HEK293 (cell line): ENCODE results near the gene CCNY.

Experiments
- CTCF ChIA-PET: fragments of 350-600 bp; formaldehyde crosslinking; extraction: SDS; loops from one replicate; lab custom pipeline; 2021; ENCODE audit warnings: antibody characterized with exemption; lab: Yijun Ruan, JAX
- POLR2A ChIA-PET: fragments of 300-600 bp; formaldehyde crosslinking; extraction: SDS; loops from one replicate; lab custom pipeline; 2020; ENCODE audit warnings: antibody characterized with exemption, inconsistent platforms; lab: Yijun Ruan, JAX
- H3K27ac ChIP-seq: fragments of 200-500 bp; sonication (Bioruptor generic); 2 replicates; pipeline ENCODE4 v1.5.1; 2014; ENCODE audit warnings: low read depth, low read length, control low read depth, inconsistent platforms; ENCODE audit errors: extremely low read depth
- H3K36me3 ChIP-seq, 2 experiments: fragments of 200-500 bp in 1 of 2; sonication (Bioruptor generic) in 1 of 2; 1 replicate in 1 of 2; 2 replicates in 1 of 2; pipeline ENCODE4 v1.5.1; 2014 to 2017; ENCODE audit warnings: inconsistent platforms in 2 of 2, low read length in 2 of 2; ENCODE audit not compliant: control insufficient read depth in 2 of 2, insufficient read depth in 1 of 2
- H3K4me1 ChIP-seq: fragments of 200-500 bp; sonication (Bioruptor generic); 2 replicates; pipeline ENCODE4 v1.5.1; 2014; ENCODE audit warnings: mild to moderate bottlenecking, low read length, inconsistent platforms; ENCODE audit not compliant: control insufficient read depth, insufficient read depth
- H3K4me3 ChIP-seq: 2 replicates; pipeline ENCODE4 v1.5.1; 2011; ENCODE audit warnings: low read depth, mild to moderate bottlenecking, control low read depth, low read length, moderate library complexity
- H3K9me3 ChIP-seq: fragments of 200-500 bp; sonication (Bioruptor generic); 2 replicates; pipeline ENCODE4 v1.5.1; 2014; ENCODE audit warnings: low read depth, low read length, inconsistent platforms; ENCODE audit not compliant: control insufficient read depth, insufficient read depth
- GLI2 ChIP-seq: fragments of 450-650 bp; formaldehyde crosslinking; IDR thresholded peaks from 2 replicates; pipeline ENCODE4; 2017; ENCODE audit warnings: missing biosample characterization, missing genetic modification characterization, low read depth, borderline replicate concordance
- KLF16 ChIP-seq: fragments of 450-650 bp; formaldehyde crosslinking; IDR thresholded peaks from 2 replicates; pipeline ENCODE4 v1.5.1; 2017; ENCODE audit warnings: missing biosample characterization, missing genetic modification characterization
- MYNN ChIP-seq: fragments of 450-650 bp; formaldehyde crosslinking; IDR thresholded peaks from 2 replicates; pipeline ENCODE4 v1.5.1; 2016; ENCODE audit warnings: missing biosample characterization, missing genetic modification characterization, borderline replicate concordance
- ZIC2 ChIP-seq: fragments of 450-650 bp; formaldehyde crosslinking; IDR thresholded peaks from 2 replicates; pipeline ENCODE4 v1.5.1; 2016; ENCODE audit warnings: missing biosample characterization, missing genetic modification characterization
- ZNF132 ChIP-seq: fragments of 450-650 bp; formaldehyde crosslinking; IDR thresholded peaks from 2 replicates; pipeline ENCODE4 v1.5.1; 2017; ENCODE audit warnings: missing biosample characterization, missing genetic modification characterization, borderline replicate concordance
- ZNF140 ChIP-seq: fragments of 450-650 bp; formaldehyde crosslinking; IDR thresholded peaks from 2 replicates; pipeline ENCODE4 v1.5.1; 2016; ENCODE audit warnings: missing biosample characterization, missing genetic modification characterization
- ZNF146 ChIP-seq: fragments of 450-650 bp; formaldehyde crosslinking; IDR thresholded peaks from 2 replicates; pipeline ENCODE4 v1.5.1; 2016; ENCODE audit warnings: missing biosample characterization, missing genetic modification characterization
- ZNF19 ChIP-seq: fragments of 450-650 bp; formaldehyde crosslinking; IDR thresholded peaks from 2 replicates; pipeline ENCODE4; 2016; ENCODE audit warnings: missing biosample characterization, missing genetic modification characterization, low read depth
- ZNF221 ChIP-seq: fragments of 450-650 bp; formaldehyde crosslinking; IDR thresholded peaks from 2 replicates; pipeline ENCODE4 v1.5.1; 2017; ENCODE audit warnings: missing biosample characterization, missing genetic modification characterization, borderline replicate concordance
- ZNF366 ChIP-seq: fragments of 450-650 bp; formaldehyde crosslinking; conservative IDR thresholded peaks from 2 replicates; pipeline ENCODE4 v1.5.1; 2016; ENCODE audit warnings: missing biosample characterization, missing genetic modification characterization
- ZNF394 ChIP-seq: fragments of 450-650 bp; formaldehyde crosslinking; IDR thresholded peaks from 2 replicates; pipeline ENCODE4 v1.5.1; 2016; ENCODE audit warnings: missing biosample characterization, missing genetic modification characterization, mild to moderate bottlenecking, moderate library complexity, borderline replicate concordance
- ZNF658 ChIP-seq: fragments of 450-650 bp; formaldehyde crosslinking; IDR thresholded peaks from 2 replicates; pipeline ENCODE4; 2016; ENCODE audit warnings: missing biosample characterization, missing genetic modification characterization
- ZNF670 ChIP-seq: fragments of 450-650 bp; formaldehyde crosslinking; IDR thresholded peaks from 2 replicates; pipeline ENCODE4 v1.5.1; 2016; ENCODE audit warnings: missing biosample characterization, missing genetic modification characterization, low read depth
- ZNF777 ChIP-seq: fragments of 450-650 bp; formaldehyde crosslinking; IDR thresholded peaks from 2 replicates; pipeline ENCODE4 v1.5.1; 2017; ENCODE audit warnings: missing biosample characterization, missing genetic modification characterization, borderline replicate concordance
- ZNF837 ChIP-seq: fragments of 450-650 bp; formaldehyde crosslinking; IDR thresholded peaks from 2 replicates; pipeline ENCODE4 v1.5.1; 2016; ENCODE audit warnings: missing biosample characterization, missing genetic modification characterization
- ZSCAN23 ChIP-seq: fragments of 450-650 bp; formaldehyde crosslinking; IDR thresholded peaks from 2 replicates; pipeline ENCODE4 v1.5.1; 2016; ENCODE audit warnings: missing biosample characterization, missing genetic modification characterization
- TF ChIP-seq, protein P1 (sequence below): fragments of 450-650 bp; formaldehyde crosslinking; IDR thresholded peaks from 2 replicates; pipeline ENCODE4; 2016; ENCODE audit warnings: missing biosample characterization, missing genetic modification characterization
- TF ChIP-seq, protein P2 (sequence below): fragments of 450-650 bp; formaldehyde crosslinking; IDR thresholded peaks from 2 replicates; pipeline ENCODE4 v1.5.1; 2016; ENCODE audit warnings: missing biosample characterization, missing genetic modification characterization
- TF ChIP-seq, protein P3 (sequence below): fragments of 450-650 bp; formaldehyde crosslinking; IDR thresholded peaks from 2 replicates; pipeline ENCODE4 v1.5.0; 2017; ENCODE audit warnings: missing biosample characterization, missing genetic modification characterization, borderline replicate concordance
- TF ChIP-seq, protein P4 (sequence below): IDR thresholded peaks from 2 replicates; pipeline ENCODE4 v1.6.1; 2011; ENCODE audit warnings: mild to moderate bottlenecking, low read depth, low read length, borderline replicate concordance

Gene CCNY

DNA sequence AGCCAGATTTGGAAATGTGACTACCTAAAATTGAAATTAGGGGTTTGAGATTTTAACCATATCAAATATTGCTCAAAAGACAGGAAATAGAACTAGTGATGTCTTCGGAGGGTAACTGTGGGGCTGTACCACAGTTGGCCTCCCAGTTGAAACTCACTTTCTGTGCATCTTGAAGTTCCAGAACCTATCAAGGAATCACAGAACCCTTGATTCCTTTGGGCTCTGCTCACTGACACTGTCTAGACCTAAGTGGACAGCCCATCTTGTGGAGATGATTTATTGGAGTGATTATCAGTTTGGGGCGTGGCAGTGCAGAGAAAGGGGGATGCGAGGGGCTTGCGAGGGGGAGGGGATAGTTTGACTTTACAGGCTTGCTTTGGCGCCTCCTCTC is 134.6 kb downstream of the CCNY start:
- Histone ChIP-seq H3K4me1 (no peaks in the 10 kb centered on the region), H3K4me3 (no peak overlapping the region), H3K27ac (no peak overlapping the region), H3K36me3 (no peaks in the 10 kb centered on the region), H3K9me3 (no peaks in the 10 kb centered on the region)
- TF ChIP-seq ZNF670 (tag by site-specific recombination) (no peak), ZNF658 (tag by site-specific recombination) (no peak), ZNF146 (tag by site-specific recombination) (no peak), MYNN (tag by site-specific recombination) (no peak), KLF16 (no peak), GLI2 (tag by site-specific recombination) (no peak), ZNF394 (tag by site-specific recombination) (no peak), ZNF132 (no peak), ZNF140 (tag by site-specific recombination) (no peak)
- TF ChIP-seq, protein P1, sequence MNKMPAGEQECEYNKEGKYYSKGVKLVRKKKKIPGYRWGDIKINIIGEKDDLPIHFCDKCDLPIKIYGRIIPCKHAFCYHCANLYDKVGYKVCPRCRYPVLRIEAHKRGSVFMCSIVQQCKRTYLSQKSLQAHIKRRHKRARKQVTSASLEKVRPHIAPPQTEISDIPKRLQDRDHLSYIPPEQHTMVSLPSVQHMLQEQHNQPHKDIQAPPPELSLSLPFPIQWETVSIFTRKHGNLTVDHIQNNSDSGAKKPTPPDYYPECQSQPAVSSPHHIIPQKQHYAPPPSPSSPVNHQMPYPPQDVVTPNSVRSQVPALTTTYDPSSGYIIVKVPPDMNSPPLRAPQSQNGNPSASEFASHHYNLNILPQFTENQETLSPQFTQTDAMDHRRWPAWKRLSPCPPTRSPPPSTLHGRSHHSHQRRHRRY (tag by site-specific recombination), result no peak
- CTCF ChIA-PET, result no interaction called here
- POLR2A ChIA-PET, result no interaction called here

DNA sequence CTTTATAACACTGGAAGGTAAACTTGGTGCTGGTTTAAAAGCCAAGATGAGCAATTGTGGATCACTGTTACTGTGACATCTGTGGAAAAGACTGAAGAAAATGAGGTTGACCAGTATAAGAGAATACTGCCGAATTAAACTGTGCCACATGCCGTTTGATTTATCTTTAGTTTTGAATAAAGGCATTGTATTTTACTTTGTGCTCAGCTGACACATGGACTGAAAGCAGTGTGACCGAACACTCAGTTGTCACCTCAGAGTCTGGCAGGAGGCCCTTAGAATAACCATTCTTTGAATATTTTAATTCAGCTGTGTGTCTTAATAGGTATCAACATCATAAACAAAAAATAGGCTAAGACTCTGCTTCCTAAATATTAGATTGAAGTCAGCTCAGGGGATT is 135.1 kb downstream of the CCNY start:
- H3K27ac ChIP-seq, result no peak overlapping the region
- TF ChIP-seq, protein P2, sequence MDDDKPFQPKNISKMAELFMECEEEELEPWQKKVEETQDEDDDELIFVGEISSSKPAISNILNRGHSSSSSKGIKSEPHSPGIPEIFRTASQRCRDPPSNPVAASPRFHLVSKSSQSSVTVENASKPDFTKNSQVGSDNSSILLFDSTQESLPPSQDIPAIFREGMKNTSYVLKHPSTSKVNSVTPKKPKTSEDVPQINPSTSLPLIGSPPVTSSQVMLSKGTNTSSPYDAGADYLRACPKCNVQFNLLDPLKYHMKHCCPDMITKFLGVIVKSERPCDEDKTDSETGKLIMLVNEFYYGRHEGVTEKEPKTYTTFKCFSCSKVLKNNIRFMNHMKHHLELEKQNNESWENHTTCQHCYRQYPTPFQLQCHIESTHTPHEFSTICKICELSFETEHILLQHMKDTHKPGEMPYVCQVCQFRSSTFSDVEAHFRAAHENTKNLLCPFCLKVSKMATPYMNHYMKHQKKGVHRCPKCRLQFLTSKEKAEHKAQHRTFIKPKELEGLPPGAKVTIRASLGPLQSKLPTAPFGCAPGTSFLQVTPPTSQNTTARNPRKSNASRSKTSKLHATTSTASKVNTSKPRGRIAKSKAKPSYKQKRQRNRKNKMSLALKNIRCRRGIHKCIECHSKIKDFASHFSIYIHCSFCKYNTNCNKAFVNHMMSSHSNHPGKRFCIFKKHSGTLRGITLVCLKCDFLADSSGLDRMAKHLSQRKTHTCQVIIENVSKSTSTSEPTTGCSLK (tag by site-specific recombination), result no peak
- TF ChIP-seq ZNF221 (no peak), ZNF777 (tag by site-specific recombination) (no peak), ZIC2 (no peak), ZNF19 (no peak), ZNF837 (tag by site-specific recombination) (no peak), ZSCAN23 (tag by site-specific recombination) (no peak), ZNF366 (tag by site-specific recombination) (no peak)
- TF ChIP-seq, protein P3, sequence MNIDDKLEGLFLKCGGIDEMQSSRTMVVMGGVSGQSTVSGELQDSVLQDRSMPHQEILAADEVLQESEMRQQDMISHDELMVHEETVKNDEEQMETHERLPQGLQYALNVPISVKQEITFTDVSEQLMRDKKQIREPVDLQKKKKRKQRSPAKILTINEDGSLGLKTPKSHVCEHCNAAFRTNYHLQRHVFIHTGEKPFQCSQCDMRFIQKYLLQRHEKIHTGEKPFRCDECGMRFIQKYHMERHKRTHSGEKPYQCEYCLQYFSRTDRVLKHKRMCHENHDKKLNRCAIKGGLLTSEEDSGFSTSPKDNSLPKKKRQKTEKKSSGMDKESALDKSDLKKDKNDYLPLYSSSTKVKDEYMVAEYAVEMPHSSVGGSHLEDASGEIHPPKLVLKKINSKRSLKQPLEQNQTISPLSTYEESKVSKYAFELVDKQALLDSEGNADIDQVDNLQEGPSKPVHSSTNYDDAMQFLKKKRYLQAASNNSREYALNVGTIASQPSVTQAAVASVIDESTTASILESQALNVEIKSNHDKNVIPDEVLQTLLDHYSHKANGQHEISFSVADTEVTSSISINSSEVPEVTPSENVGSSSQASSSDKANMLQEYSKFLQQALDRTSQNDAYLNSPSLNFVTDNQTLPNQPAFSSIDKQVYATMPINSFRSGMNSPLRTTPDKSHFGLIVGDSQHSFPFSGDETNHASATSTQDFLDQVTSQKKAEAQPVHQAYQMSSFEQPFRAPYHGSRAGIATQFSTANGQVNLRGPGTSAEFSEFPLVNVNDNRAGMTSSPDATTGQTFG (tag by site-specific recombination), result no peak
- TF ChIP-seq, protein P4, sequence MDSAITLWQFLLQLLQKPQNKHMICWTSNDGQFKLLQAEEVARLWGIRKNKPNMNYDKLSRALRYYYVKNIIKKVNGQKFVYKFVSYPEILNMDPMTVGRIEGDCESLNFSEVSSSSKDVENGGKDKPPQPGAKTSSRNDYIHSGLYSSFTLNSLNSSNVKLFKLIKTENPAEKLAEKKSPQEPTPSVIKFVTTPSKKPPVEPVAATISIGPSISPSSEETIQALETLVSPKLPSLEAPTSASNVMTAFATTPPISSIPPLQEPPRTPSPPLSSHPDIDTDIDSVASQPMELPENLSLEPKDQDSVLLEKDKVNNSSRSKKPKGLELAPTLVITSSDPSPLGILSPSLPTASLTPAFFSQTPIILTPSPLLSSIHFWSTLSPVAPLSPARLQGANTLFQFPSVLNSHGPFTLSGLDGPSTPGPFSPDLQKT, result no peak
- ChIA-PET POLR2A (no interaction called here), CTCF (no interaction called here)
- H3K4me3 ChIP-seq, result no peak overlapping the region
- H3K36me3 ChIP-seq, result no peaks in the 10 kb centered on the region
- H3K9me3 ChIP-seq, result no peaks in the 10 kb centered on the region
- no peaks in the 10 kb centered on the region for H3K4me1 ChIP-seq
